Measurements from ENCODE around the gene UPP2.

DNA sequence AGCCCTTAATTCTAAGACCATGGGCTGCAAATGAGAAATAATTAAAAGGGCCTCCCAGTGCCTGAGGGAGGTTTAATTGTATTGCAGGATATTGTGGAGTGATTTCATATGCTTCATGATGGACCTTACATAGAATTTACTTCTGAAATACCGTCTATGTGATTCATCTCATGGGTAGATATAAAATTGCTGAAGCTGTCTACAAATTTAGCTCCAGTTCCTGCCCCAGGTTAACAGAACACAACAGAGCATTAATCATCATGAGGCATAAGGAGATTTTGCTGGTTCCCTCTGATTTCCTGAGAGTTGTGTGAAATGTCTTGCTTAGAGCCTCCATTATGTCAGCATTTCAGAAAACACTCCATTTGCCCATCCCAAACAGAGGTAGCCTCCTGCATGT is 770 bp downstream of the UPP2 start:
- TF ChIP-seq, protein P1, sequence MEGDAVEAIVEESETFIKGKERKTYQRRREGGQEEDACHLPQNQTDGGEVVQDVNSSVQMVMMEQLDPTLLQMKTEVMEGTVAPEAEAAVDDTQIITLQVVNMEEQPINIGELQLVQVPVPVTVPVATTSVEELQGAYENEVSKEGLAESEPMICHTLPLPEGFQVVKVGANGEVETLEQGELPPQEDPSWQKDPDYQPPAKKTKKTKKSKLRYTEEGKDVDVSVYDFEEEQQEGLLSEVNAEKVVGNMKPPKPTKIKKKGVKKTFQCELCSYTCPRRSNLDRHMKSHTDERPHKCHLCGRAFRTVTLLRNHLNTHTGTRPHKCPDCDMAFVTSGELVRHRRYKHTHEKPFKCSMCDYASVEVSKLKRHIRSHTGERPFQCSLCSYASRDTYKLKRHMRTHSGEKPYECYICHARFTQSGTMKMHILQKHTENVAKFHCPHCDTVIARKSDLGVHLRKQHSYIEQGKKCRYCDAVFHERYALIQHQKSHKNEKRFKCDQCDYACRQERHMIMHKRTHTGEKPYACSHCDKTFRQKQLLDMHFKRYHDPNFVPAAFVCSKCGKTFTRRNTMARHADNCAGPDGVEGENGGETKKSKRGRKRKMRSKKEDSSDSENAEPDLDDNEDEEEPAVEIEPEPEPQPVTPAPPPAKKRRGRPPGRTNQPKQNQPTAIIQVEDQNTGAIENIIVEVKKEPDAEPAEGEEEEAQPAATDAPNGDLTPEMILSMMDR (IDR thresholded peaks at IDR 0.05; ENCODE audit: low read depth, low read length, poor library complexity, severe bottlenecking) = no peak
- no peak for TF ChIP-seq EZH2phosphoT487 (IDR thresholded peaks at IDR 0.05; ENCODE audit: borderline replicate concordance, low read length)
